HEK293T (cell line): ENCODE results near the gene XAB2.

Experiments used
- BHLHE40 ChIP-seq: fragments of 450-650 bp; IDR thresholded peaks from 2 replicates; pipeline ENCODE4 v1.6.1; 2016; ENCODE audit warnings: mild to moderate bottlenecking, moderate library complexity, borderline replicate concordance
- HDGF ChIP-seq: fragments of 450-650 bp; IDR thresholded peaks from 2 replicates; pipeline ENCODE4 v1.6.1; 2017; ENCODE audit warnings: antibody characterized with exemption, borderline replicate concordance
- L3MBTL2 ChIP-seq: fragments of 450-650 bp; conservative IDR thresholded peaks from 2 replicates; pipeline ENCODE4 v1.6.1; 2016; ENCODE audit warnings: mild to moderate bottlenecking
- SP1 ChIP-seq: fragments of 450-650 bp; IDR thresholded peaks from 2 replicates; pipeline ENCODE4 v1.6.1; 2017
- ZNF384 ChIP-seq: fragments of 450-650 bp; IDR thresholded peaks from 2 replicates; pipeline ENCODE4 v1.6.1; 2016

- TF ChIP-seq L3MBTL2 = no peak
- no peak for TF ChIP-seq BHLHE40
- TF ChIP-seq ZNF384 = no peak
- no peak for TF ChIP-seq HDGF
- no peak for TF ChIP-seq SP1
Measured at GRCh38 chr19:7600721-7601120, 28.6 kb downstream of the XAB2 start.
